ENCODE measurements around the gene MAB21L3.

The MAB21L3 gene

DNA sequence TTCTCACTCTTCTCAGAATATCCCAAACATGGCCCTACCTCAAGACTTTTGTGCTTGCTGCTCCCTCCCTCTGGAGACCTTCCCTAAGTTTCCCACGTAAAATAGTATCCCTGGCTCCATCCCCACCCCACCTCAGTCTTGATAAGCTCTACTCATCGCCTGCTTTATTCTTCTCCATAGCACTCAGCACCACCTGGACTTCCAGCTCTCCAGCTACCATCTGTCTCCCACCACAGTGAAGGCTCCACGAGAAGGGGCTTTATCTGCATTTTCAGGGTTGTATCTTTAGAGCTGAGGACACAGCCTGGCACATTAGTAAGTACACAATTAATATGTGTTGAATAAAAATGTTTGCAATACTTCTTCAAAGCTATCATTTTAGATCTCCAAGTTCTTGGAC lies 37.8 kb downstream of the MAB21L3 start:
- no peaks in the 10 kb centered on the region for H3K27me3 ChIP-seq (ENCODE audit: low read length)
- no peak overlapping the region for H2AFZ ChIP-seq (ENCODE audit: low read depth, low read length, severe bottlenecking)
- no peaks in the 10 kb centered on the region for H3K79me2 ChIP-seq (ENCODE audit: insufficient read depth, low read length)
- H3K9ac ChIP-seq (ENCODE audit: low read length): no peak overlapping the region
- TF ChIP-seq, protein P1, sequence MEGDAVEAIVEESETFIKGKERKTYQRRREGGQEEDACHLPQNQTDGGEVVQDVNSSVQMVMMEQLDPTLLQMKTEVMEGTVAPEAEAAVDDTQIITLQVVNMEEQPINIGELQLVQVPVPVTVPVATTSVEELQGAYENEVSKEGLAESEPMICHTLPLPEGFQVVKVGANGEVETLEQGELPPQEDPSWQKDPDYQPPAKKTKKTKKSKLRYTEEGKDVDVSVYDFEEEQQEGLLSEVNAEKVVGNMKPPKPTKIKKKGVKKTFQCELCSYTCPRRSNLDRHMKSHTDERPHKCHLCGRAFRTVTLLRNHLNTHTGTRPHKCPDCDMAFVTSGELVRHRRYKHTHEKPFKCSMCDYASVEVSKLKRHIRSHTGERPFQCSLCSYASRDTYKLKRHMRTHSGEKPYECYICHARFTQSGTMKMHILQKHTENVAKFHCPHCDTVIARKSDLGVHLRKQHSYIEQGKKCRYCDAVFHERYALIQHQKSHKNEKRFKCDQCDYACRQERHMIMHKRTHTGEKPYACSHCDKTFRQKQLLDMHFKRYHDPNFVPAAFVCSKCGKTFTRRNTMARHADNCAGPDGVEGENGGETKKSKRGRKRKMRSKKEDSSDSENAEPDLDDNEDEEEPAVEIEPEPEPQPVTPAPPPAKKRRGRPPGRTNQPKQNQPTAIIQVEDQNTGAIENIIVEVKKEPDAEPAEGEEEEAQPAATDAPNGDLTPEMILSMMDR (IDR thresholded peaks at IDR 0.05; ENCODE audit: insufficient read depth, low read length, poor library complexity, severe bottlenecking): no peak
- TF ChIP-seq EZH2phosphoT487 (conservative IDR thresholded peaks at IDR 0.05; ENCODE audit: low read length): no peak
- H4K20me1 ChIP-seq (ENCODE audit: low read depth, low read length): no peaks in the 10 kb centered on the region
- H3K4me3 ChIP-seq (ENCODE audit: insufficient read depth, low read length, poor library complexity, severe bottlenecking): no peak overlapping the region
- no peaks in the 10 kb centered on the region for H3K9me2 ChIP-seq (replicated peaks; ENCODE audit: insufficient read depth, low read length)
- H3K9me3 ChIP-seq (ENCODE audit: insufficient read depth, low read length): peaks cover 3% of the 10 kb centered on the region; the same call in 1 of the 2 replicates
- H3F3A ChIP-seq (ENCODE audit: insufficient read depth): no peaks in the 10 kb centered on the region
- no peak overlapping the region for H3K27ac ChIP-seq (ENCODE audit: low read depth, low read length)
- 0 out of 2 replicates have a peak, but pooled peaks cover under 1% of the 10 kb centered on the region for H3K36me3 ChIP-seq (ENCODE audit: low read length)
- H3K4me2 ChIP-seq (ENCODE audit: low read depth, low read length, poor library complexity, severe bottlenecking): no peak overlapping the region

DNA sequence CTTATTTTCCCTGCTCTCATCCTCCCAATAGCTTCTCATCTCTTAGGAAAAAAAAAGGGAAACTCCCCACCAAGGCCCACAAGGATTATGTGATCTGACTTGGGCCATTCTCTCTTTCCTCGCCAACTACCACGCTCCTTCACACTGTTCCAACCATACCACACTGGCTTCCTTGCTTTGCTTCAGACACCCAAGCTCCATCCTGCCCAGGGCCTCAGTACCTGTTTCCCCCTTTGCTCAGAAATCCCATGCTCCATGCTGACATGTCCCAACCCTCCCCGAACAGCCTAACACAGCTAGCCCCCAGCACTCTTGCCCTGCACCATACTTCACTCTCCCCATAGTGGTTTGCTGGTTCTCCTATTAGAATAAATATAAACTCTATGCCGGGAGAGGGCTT lies 39.2 kb downstream of the MAB21L3 start:
- Histone ChIP-seq H3K9ac (ENCODE audit: low read length) (no peak overlapping the region), H3K9me3 (ENCODE audit: insufficient read depth, low read length) (no peaks in the 10 kb centered on the region), H3K36me3 (ENCODE audit: low read length) (no peaks in the 10 kb centered on the region), H3K9me2 (replicated peaks; ENCODE audit: insufficient read depth, low read length) (no peaks in the 10 kb centered on the region), H3K27ac (ENCODE audit: low read depth, low read length) (no peak overlapping the region), H3F3A (ENCODE audit: insufficient read depth) (no peaks in the 10 kb centered on the region), H2AFZ (ENCODE audit: low read depth, low read length, severe bottlenecking) (no peak overlapping the region), H3K79me2 (ENCODE audit: insufficient read depth, low read length) (no peaks in the 10 kb centered on the region), H4K20me1 (ENCODE audit: low read depth, low read length) (no peaks in the 10 kb centered on the region), H3K4me2 (ENCODE audit: low read depth, low read length, poor library complexity, severe bottlenecking) (no peak overlapping the region), H3K4me3 (ENCODE audit: insufficient read depth, low read length, poor library complexity, severe bottlenecking) (no peak overlapping the region), H3K27me3 (ENCODE audit: low read length) (no peaks in the 10 kb centered on the region)
- TF ChIP-seq, protein P1 (IDR thresholded peaks at IDR 0.05; ENCODE audit: insufficient read depth, low read length, poor library complexity, severe bottlenecking): no peak
- no peak for TF ChIP-seq EZH2phosphoT487 (conservative IDR thresholded peaks at IDR 0.05; ENCODE audit: low read length)

DNA sequence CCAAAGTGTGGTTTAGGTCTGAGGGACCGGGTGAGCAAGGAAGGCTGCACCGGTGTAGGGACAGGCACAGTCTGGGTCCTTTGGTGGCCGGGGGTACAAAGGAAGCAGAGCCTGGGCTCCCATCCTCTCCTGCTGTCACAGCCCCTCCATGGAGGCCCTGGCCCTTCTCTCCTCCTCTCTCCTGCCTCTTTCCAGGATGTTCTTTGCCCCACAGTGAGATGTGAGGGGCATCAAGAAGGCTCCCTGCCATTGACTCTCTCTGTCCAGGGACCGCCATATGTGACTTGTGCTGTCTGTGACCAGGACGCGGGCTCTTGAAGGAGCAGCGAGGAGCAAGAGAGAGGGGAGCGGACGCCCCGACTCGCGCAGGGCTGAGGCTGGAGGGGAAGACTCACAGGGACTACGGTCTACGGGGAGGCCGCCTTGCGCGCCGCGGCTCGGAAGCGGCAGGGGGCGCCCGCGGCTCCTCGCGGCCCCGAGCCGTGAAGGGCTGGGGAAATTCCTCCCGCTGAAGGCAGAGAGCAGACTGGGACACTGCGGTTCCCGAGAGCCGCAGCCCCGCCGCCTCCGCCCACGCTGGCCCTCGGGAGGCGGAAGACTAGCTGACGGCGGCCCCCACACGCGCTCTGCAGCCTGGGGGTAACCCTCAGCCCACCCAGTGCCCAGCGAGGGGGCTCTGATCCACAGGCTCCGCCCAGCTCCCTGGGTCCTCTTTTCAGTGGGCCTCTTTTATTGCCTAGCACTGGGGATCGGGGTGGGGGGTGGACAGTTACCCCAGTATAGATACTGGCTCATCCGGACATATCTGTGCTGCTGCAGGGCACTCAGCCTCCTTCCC lies 40.8 kb downstream of the MAB21L3 start:
- no peaks in the 10 kb centered on the region for H3F3A ChIP-seq (ENCODE audit: insufficient read depth)
- H3K27ac ChIP-seq (ENCODE audit: low read depth, low read length): no peak overlapping the region
- no peak overlapping the region for H3K4me3 ChIP-seq (ENCODE audit: insufficient read depth, low read length, poor library complexity, severe bottlenecking)
- no peaks in the 10 kb centered on the region for H4K20me1 ChIP-seq (ENCODE audit: low read depth, low read length)
- H3K4me2 ChIP-seq (ENCODE audit: low read depth, low read length, poor library complexity, severe bottlenecking): peak overlapping the region; percentile 44
- H3K79me2 ChIP-seq (ENCODE audit: insufficient read depth, low read length): no peaks in the 10 kb centered on the region
- H3K9me2 ChIP-seq (replicated peaks; ENCODE audit: insufficient read depth, low read length): no peaks in the 10 kb centered on the region
- H3K9ac ChIP-seq (ENCODE audit: low read length): no peak overlapping the region
- H3K36me3 ChIP-seq (ENCODE audit: low read length): no peaks in the 10 kb centered on the region
- H2AFZ ChIP-seq (ENCODE audit: low read depth, low read length, severe bottlenecking): peak overlapping the region; percentile 68
- no peak for TF ChIP-seq EZH2phosphoT487 (conservative IDR thresholded peaks at IDR 0.05; ENCODE audit: low read length)
- TF ChIP-seq, protein P1 (IDR thresholded peaks at IDR 0.05; ENCODE audit: insufficient read depth, low read length, poor library complexity, severe bottlenecking): peak; percentile 25
- no peaks in the 10 kb centered on the region for H3K9me3 ChIP-seq (ENCODE audit: insufficient read depth, low read length)
- H3K27me3 ChIP-seq (ENCODE audit: low read length): no peaks in the 10 kb centered on the region

Data from SU-DHL-6 (cell line).